Activated CD8-positive, alpha-beta memory T cell treated with anti-CD3 and anti-CD28 coated beads for 1 hour (primary cell): Measurements from ENCODE around the gene RITA1.

Source experiments
- DNase-seq, 2 donors: peaks; one replicate each; pipeline ENCODE4 v3.0.0-alpha.2; 2020; ENCODE audit warnings: low read depth in 1 of 2; ENCODE audit errors: extremely low read depth in 1 of 2

Gene RITA1

GRCh38 chr12:113241191-113242025 lies 55.9 kb downstream of the RITA1 start:
- DNase-seq, result no peak
